ELR (cell line): ENCODE results near the gene FZD10.

Experiments used
- DNase-seq: peaks from one replicate; pipeline ENCODE4 v3.0.0-alpha.2; 2015; ENCODE audit warnings: low read depth

Gene FZD10

DNA sequence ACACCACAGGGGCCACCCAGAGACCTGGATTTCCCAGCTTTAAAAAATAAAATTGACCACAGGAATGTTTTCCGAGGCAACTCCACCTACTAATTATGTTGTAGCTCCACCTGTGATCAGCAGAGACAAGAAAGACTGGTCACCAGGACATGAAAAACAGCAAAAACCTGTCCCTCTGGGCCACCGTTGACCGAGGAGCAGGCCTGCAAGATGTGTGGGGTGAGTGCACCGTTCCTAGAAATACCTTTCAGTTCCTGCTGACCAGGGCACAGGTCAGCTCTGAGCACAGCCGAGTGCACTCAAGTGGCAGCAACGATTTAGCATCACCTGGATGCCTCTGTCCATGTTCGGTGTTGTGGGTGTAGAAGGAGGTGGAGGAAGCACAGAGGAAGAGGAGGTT is 16.9 kb downstream of the FZD10 start:
- no peak for DNase-seq

- no peak for DNase-seq
Observed at GRCh38 chr12:130179621-130180020, 17.4 kb downstream of the FZD10 start.

GRCh38 chr12:130181211-130181610 is 18.9 kb downstream of the FZD10 start:
- DNase-seq = no peak

- DNase-seq = no peak
Observed at GRCh38 chr12:130183585-130184370, 21.5 kb downstream of the FZD10 start.

DNA sequence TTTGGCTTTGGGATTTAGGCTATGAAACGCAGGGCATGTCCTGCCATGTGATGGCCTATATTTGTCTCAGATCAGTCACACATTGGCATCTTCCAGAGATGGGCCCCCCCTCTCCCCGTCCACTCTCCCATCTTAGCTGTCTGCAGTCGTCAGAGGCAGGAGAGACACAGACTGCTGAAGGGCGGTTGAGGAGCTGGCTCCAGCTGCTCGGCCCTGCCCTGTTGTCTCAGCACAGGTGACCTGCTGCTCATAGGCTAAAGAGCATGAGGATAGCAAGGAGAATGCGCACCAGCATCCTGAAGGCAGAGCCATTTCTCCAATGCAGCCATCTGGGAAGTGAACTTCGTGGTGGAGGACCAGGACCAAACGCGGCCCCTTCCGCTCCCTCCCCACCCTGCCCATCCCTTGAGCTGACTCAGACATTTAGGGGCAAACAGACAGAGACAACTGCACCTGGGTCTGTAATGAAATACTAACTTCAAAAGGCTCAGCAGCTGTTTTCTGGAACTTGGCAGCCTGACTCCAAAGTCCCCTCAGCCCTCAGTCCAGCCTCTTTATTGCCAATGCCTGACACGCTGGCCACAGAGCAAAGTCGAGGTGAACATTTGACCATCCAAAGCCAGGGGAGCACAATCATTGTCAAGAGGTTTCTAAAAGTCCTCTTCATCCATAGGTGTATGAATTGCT is 22.3 kb downstream of the FZD10 start:
- no peak for DNase-seq

DNA sequence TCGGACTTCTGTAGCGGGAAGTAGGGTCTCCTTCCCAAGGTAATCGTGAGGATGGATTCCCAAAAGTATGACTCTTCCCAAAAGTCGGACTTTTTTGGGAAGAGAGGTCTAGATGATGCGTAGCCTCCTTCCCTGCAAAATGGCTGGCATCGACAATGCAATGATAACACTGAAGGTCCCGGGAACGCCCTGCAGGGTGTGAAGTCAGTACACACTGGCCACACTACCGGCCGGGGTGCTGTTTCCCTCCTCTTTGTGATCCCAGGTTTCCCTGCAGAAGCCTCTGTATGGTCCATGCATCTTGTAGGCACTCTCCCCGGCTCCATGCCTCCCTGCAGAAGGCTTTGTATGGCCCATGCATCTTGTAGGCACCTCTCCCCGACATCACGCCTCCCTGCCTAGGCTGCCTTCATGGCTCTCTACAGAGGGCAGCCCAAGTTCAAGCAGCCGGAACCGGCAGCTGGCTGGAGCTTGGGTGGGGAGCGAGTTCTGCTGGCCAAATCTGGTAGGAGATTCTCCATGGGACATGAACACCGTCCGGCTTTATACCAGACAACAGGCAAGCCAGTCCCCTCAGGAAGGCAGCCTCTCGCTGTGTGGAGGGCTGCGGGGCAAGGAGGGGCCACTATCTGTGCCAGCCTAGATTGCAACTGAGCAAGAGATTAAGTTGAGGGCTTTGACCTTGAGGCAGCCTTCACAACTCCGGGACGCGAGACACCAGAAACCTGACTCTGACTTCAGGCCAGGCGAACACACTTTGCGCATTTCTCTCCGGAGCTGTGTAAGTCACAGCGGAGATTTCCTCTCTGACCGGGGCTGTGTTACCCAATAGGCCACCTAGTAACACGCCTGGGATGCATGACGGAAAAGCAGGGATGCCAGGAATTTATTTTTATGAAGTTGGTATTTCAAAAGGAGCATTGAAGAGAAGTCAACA is 23.5 kb downstream of the FZD10 start:
- DNase-seq = no peak

DNA sequence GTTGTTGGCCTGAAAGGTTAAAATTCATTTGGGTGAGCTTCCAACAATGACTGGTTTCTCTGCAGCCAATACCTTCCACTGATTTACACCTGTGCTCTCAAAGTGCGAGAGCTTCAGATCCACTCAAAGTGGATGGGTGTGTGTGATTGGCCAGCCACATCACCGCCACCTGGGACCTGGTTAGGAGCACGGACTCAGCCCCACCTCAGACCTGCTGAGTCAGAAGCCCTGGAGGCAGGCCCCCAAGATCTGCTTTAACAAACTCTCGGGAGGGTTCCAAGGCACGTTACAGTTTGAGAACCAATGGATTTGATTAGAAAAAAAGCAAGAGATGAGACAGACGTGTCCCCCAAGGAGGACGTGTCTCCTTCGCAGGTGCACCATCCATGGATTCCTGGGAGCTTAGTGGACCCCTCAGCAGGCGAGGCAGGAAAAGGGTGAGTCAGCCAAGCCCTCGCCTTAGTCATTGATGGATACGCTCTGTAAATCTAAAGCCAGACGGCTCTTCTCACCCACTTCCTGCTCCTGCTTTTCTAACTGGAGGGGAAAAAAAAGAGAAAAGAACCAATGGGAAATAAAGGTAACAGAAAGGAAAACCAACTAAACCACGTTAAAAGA is 24.5 kb downstream of the FZD10 start:
- DNase-seq = peak; percentile 0

DNA sequence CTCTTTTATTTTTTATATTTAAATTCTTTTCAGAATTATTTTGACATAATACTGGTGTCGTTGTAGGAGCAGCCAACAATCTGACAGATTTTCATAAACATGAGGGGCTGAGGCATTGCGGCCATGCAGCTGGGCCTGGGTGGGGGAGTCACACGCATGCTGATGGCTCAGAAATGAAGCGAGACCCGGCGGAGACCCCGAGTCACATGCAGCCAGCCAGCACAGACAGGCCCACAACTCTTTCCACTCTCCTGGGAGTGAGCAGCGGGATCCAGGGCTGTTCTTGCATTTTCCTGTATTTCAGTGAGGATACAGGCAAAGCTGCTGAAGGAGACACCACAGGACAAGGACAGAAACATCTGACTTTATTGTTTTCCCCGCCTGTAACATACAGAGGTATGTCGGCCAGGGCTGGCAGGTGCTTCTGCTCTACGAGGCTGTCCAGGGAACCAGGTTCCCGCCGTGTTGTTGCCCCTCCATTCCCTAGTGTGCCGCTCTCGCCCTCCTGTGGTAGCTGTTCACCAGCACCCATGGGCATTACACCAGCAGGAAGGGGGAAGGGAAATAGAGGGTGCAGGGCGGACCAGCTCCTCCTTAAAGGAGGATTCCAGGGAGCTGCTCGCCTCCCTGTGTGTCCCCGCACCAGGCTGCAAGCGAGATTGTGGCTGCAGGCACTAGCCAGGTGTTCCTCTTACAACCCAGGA is 30.5 kb downstream of the FZD10 start:
- no peak for DNase-seq

DNA sequence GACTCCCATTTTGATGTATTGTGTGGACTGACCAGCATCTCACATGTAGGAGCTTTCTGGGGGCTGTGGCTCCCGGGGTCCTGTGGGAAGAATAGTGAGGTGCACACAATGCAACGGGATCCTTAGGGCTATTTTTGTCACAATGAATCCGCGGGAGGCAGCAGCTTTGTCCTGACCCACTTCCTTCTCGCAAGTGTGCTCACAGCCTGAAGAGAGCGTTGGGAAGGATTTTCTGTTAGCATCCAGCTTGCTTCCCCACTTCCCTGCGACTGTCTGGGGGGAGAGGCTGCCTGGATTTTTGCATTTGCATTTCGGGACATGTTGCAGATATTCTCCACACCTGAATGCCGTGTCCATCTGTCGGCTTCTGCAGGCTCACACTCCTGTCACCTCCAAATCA is 31.9 kb downstream of the FZD10 start:
- DNase-seq = no peak

DNA sequence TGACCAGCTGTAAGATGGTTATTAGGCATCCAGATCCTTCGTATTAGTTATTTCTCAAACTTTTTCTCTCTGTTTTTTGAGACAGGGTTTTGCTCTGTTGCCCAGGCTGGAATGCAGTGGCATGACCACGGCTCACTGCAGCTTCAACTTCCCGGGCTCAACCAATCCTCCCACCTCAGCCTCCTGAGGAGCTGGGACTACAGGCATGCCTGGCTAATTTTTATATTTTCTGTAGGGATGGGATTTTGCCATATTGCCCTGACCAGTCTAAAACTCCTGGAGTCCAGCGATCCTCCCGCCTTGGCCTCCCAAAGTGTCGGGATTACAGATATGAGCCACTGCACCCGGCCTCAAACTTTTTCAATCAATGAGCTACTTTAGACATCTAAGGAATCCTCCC is 33.1 kb downstream of the FZD10 start:
- DNase-seq = no peak

DNA sequence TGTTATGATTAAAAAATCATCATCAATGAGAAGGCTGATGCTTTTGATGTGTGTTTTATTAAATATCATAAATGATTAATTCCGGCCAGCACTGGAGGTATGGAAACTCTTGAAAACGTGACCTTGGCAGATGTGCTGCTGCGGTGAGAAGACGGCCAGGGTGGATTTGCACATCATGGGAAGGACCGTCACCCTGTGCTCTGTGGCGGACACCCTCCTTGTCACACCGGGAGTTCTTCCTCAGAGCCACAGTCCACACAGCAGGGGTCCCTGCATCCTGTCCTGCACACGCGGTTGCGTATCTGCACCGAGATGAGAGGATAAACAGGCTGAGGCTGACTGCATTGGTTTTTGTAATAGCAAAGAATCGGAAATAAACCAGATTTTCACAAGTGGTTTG is 33.5 kb downstream of the FZD10 start:
- no peak for DNase-seq

DNA sequence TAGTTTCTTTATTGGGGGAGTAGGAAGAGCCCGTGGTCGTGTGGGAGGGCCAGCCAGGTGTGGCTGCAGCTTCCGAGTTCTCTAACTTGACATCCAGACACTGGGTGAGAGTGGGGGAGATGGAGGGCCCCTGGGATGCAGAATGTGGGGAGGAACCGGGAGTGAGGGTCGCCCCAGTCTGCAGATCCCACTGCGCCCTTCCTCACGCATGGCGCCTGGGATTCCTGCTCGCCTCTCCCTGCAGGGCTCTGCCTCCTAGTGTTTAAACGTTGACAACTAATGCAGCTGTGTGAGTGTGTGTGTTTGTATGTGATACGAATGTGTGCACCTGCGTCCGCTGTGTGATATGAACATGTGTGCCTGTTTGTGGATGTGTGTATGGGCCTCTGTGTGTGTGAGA is 34.6 kb downstream of the FZD10 start:
- no peak for DNase-seq

DNA sequence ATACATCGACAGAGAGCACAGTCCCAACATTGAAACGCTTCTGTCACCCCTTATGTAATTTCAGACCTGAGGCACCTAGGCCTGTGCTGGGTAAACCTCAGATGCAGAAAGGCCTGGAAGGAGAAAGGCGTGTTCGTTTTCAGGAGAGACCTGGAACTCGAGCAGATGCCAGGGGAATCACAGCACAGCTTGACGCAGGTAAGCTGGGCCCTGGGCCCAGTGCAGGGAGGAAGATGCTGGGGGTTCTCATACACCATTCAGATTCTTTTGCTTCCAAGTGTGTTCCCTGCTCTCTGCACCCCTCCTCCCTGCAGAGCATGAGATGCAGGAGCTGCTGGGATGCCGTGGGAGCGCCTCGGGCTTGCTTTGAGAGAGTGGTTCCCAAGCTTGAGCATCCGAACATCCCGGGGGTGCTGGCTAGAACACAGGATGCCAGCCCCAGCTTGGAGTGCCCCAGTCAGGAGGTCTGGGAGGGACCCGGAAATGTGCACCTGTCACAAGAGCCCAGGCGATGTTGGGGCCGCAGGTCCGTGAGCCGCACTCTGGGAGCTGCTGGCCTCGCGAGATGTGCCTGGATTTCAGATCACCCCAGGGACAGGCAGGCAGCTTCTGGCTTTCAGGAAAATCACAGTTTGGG is 35.9 kb downstream of the FZD10 start:
- DNase-seq = no peak

DNA sequence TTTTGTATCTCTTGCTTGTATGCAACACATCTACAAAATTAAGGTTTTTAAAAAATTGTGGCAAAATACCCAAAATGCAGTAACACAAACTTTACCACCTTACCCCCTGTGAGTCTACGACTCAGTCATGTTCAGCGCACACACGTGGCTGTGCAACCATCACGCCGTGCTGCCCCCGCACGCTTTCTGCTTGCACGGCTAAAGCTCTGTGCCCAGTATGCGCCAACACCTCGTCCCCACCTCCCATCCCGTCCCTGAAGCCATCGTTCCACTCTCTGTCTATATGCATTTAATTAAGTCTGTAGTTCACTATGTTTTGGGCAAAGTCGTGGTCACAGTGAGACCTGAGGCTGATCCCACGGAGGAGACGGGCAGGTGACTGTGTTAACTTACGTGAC is 36.4 kb downstream of the FZD10 start:
- no peak for DNase-seq

DNA sequence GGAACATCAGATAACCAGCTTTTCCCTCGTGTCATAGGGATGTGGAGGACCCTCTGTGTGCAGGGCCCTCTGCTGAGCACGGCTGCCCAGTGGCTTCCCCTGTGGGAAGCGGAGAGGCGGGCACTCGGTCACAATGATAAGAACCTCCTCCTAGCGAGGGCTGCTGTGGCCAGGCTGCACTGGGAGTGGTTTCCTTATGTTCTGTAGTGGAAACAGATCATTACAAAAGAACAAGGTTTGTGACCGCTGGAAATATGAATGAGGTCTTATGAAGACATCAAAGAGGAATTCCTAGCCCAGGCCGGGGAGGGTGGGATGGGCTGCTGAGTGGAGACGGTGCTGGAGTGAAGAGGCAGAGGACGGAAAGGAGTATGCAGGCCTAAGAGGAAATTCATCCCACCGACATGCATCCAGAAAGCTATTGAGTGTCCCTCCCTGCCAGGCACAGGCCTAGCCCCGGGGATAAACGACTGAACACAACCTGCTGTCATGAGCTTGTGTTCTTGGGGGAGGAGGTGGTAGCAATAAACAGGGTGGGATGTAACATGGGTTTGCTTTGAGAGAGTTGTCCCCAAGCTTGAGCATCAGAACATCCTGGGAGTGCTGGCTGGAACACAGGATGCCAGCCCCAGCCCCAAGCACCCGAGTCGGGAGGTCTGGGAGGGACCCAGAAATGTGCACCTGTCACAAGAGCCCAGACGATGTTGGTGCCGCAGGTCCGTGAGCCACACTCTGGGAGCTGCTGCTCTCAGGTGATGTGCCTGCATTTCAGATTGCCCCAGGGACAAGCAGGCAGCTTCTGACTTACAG is 37.5 kb downstream of the FZD10 start:
- no peak for DNase-seq

- DNase-seq = no peak
Observed at GRCh38 chr12:130200445-130200844, 38.2 kb downstream of the FZD10 start.

DNA sequence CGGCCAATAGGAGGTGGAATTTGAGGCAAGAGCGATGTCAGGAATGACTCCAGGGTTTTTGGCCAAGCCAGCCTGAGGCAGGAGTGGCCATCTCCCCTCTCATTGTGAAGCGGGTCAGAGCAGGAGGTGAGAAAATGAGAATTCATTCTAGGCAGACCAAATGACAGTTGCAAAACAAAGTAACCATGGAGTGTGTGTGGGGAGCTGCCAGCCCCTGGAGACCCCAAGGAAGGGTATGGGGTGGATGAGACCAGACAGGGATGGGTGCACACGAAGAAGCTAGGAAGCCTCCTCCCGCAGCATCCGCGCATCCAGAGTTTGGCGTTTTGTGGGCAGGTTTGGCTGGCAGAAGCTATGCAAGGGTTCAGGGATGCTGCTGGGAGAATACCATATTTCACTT is 38.8 kb downstream of the FZD10 start:
- no peak for DNase-seq

DNA sequence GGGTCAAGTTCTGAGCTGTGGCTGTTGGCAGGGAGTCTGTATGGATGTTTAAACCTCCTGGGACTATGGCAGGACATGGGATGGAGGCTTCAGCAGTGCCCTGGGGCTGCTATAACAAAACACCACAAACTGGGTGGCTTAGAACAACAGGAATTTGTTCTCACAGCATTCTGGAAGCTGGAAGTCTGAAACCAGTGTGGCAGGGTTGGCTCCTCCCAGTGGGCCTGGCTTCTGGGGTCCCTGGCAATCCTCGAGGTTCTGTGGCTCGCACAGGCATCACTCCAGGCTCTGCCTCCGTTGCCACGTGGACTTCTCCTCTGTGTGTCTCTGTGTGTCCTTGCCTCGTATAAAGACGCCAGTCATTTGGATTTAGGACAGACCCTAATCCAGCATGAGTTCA is 39.9 kb downstream of the FZD10 start:
- no peak for DNase-seq

DNA sequence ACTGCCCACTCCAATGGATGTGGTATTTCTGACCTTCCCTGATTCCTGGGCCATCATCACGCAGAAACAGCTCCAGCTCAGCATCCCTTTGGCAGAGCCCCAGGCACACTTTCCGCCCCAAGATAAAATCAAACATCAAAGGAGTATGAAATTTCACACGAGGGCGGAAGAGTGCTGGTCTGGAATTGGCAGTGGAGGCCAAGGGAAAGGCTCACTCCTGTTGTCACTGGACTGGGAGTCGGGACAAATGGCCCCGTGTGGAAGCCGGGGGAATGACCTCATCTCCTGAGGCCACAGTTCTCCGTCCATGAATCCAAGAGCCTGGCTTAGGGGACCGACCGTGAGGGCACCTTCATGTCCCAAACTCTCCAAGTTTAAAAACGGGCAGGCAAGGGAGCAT is 40.9 kb downstream of the FZD10 start:
- no peak for DNase-seq

DNA sequence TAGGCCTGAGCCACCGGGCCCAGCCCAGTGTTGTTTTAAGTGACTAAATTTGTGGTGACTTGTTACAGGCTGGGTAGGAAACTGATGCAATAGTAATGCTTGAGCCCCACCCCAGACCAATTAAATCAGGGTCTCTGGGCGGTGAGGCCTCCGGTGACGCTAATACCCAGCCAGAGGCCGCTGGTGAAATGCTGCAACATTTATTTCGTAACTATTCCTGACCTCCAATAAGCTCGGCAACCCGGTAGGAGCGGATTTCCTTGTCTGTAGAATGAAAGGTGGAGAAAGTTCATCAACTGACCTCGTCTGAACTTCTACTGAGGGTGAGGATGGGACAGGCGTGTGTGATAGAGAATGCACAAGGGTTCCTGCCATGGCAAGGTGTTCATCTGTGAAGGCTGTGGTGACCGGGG is 42.3 kb downstream of the FZD10 start:
- DNase-seq = no peak
